SH-SY5Y (cell line): ENCODE data around the gene CLEC19A.

ENCODE experiments used
- GATA2 ChIP-seq: IDR thresholded peaks from 2 replicates; pipeline ENCODE4 v1.6.1; 2011; ENCODE audit warnings: mild to moderate bottlenecking, low read depth, low read length
- GATA3 ChIP-seq: IDR thresholded peaks from 2 replicates; pipeline ENCODE4 v1.6.1; 2011; ENCODE audit warnings: low read depth, mild to moderate bottlenecking, low read length, moderate library complexity

DNA sequence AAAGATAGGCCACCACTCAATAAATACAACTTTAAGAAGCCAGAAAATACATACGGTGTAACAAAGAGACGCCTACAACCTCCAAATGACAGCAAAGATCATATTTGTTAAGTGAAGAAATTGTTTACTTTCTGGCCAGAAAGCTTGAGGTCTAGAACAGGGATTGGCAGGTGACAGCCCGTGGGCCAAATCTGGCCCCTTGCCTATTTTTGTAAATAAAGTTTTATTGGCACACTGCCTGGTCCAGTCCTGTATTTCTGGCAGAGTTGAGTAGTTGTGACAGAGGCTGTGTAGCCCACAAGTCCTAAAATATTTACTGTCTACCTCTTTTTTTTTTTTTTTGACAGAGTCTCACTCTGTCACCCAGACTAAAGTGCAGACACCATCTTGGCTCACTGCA, 3.4 kb upstream of the CLEC19A start:
- no peak for TF ChIP-seq GATA2
- no peak for TF ChIP-seq GATA3
